ENCODE results near the gene SLC2A13. TPM values are rescaled to one million over a fixed set of nuclear protein-coding genes. Genes with fewer than 3 reads are reported as not detected.
"Not testable (repeated sequence)": the region's sequence is repeated elsewhere in the genome, so short reads cannot be mapped to it uniquely, and the experiment has no call there.

The SLC2A13 gene
- polyA plus RNA-seq, 4 donors, result 1.1 to 28.5 (median 3.0) TPM

- no peaks in the 10 kb centered on the region for H3K4me1 ChIP-seq (ENCODE audit: control insufficient read depth in 3 of 3, insufficient read depth in 2 of 3, low read depth in 1 of 3, low read length in 2 of 3)
These were observed 239.7 kb downstream of the SLC2A13 start for GRCh38 chr12:39866135-39866534.

GRCh38 chr12:39860695-39861094 is 245.2 kb downstream of the SLC2A13 start:
- no peaks in the 10 kb centered on the region for H3K27me3 ChIP-seq (ENCODE audit: control insufficient read depth in 3 of 3, insufficient read depth in 3 of 3, low read length in 3 of 3)
- WGBS, 3 donors, result 82 to 84% (median 83%) methylated on average over 2 of the region's 2 CpGs
- no peaks in the 10 kb centered on the region for H3K4me1 ChIP-seq (ENCODE audit: control insufficient read depth in 3 of 3, insufficient read depth in 2 of 3, low read depth in 1 of 3, low read length in 2 of 3)
- H3K36me3 ChIP-seq (ENCODE audit: control insufficient read depth in 3 of 3, insufficient read depth in 2 of 3, low read depth in 1 of 3, low read length in 3 of 3), result no peaks in the 10 kb centered on the region
- H3K27ac ChIP-seq (ENCODE audit: low read depth in 1 of 3, low read length in 2 of 3), result no peak overlapping the region
- H3K4me3 ChIP-seq (ENCODE audit: low read depth in 1 of 3, low read length in 3 of 3), result no peak overlapping the region
- DNase-seq, result no peak
- FAIRE-seq, result no peak
- H3K9me3 ChIP-seq (ENCODE audit: control insufficient read depth in 2 of 2, insufficient read depth in 1 of 2, low read depth in 1 of 2, low read length in 1 of 2), result no peaks in the 10 kb centered on the region

More at GRCh38 chr12:39866135-39866534, 239.7 kb downstream of the SLC2A13 start:
- Histone ChIP-seq H3K36me3 (ENCODE audit: control insufficient read depth in 3 of 3, insufficient read depth in 2 of 3, low read depth in 1 of 3, low read length in 3 of 3) (peaks cover 0 to 3% (median 2%) of the 10 kb centered on the region in 3 donors), H3K27me3 (ENCODE audit: control insufficient read depth in 3 of 3, insufficient read depth in 3 of 3, low read length in 3 of 3) (no peaks in the 10 kb centered on the region), H3K9me3 (ENCODE audit: control insufficient read depth in 2 of 2, insufficient read depth in 1 of 2, low read depth in 1 of 2, low read length in 1 of 2) (no peaks in the 10 kb centered on the region), H3K4me3 (ENCODE audit: low read depth in 1 of 3, low read length in 3 of 3) (no peak overlapping the region), H3K27ac (ENCODE audit: low read depth in 1 of 3, low read length in 2 of 3) (no peak overlapping the region)
- FAIRE-seq (no peak), DNase-seq (no peak)
- 95 to 99% (median 99%) methylated on average over 6 of the region's 6 CpGs for WGBS, 3 donors

GRCh38 chr12:39853003-39853402 is 252.9 kb downstream of the SLC2A13 start:
- Histone ChIP-seq H3K4me3 (ENCODE audit: low read depth in 1 of 3, low read length in 3 of 3) (no peak overlapping the region), H3K4me1 (ENCODE audit: control insufficient read depth in 3 of 3, insufficient read depth in 2 of 3, low read depth in 1 of 3, low read length in 2 of 3) (no peaks in the 10 kb centered on the region), H3K9me3 (ENCODE audit: control insufficient read depth in 2 of 2, insufficient read depth in 1 of 2, low read depth in 1 of 2, low read length in 1 of 2) (no peaks in the 10 kb centered on the region), H3K27me3 (ENCODE audit: control insufficient read depth in 3 of 3, insufficient read depth in 3 of 3, low read length in 3 of 3) (no peaks in the 10 kb centered on the region), H3K36me3 (ENCODE audit: control insufficient read depth in 3 of 3, insufficient read depth in 2 of 3, low read depth in 1 of 3, low read length in 3 of 3) (peaks cover 0 to 3% (median 0%) of the 10 kb centered on the region in 3 donors), H3K27ac (ENCODE audit: low read depth in 1 of 3, low read length in 2 of 3) (no peak overlapping the region)
- no peak for FAIRE-seq
- WGBS, 3 donors, result 86 to 94% (median 90%) methylated on average over 2 of the region's 2 CpGs
- DNase-seq, result no peak

GRCh38 chr12:39852346-39852745 is 253.5 kb downstream of the SLC2A13 start:
- no peaks in the 10 kb centered on the region for H3K4me1 ChIP-seq (ENCODE audit: control insufficient read depth in 3 of 3, insufficient read depth in 2 of 3, low read depth in 1 of 3, low read length in 2 of 3)

DNA sequence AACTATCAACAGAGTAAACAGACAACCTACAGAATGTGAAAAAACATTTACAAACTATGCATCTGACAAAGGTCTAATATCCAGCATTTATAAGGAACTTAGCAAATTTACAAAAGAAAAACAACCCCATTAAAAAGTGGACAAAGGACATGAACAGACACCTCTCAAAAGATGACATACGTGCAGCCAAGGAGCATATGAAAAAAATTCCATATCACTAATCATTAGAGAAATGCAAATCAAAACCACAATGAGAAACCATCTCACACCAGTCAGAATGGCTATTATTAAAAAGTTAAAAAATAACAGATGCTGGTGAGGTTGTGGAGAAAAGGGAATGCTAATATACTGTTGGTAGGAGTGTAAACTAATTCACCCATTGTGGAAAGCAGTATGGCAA is 257.7 kb downstream of the SLC2A13 start:
- not testable (repeated sequence) for FAIRE-seq

More at GRCh38 chr12:39852346-39852745, 253.5 kb downstream of the SLC2A13 start:
- H3K4me3 ChIP-seq (ENCODE audit: low read depth in 1 of 3, low read length in 3 of 3), result no peak overlapping the region
- H3K9me3 ChIP-seq (ENCODE audit: control insufficient read depth in 2 of 2, insufficient read depth in 1 of 2, low read depth in 1 of 2, low read length in 1 of 2), result no peaks in the 10 kb centered on the region
- H3K27ac ChIP-seq (ENCODE audit: low read depth in 1 of 3, low read length in 2 of 3), result no peak overlapping the region
- H3K27me3 ChIP-seq (ENCODE audit: control insufficient read depth in 3 of 3, insufficient read depth in 3 of 3, low read length in 3 of 3), result no peaks in the 10 kb centered on the region
- FAIRE-seq (no peak), DNase-seq (no peak)
- H3K36me3 ChIP-seq (ENCODE audit: control insufficient read depth in 3 of 3, insufficient read depth in 2 of 3, low read depth in 1 of 3, low read length in 3 of 3), result peaks cover 0 to 3% (median 0%) of the 10 kb centered on the region in 3 donors
- WGBS, 3 donors, result 90 to 100% (median 93%) methylated on average over 1 of the region's 1 CpG

DNA sequence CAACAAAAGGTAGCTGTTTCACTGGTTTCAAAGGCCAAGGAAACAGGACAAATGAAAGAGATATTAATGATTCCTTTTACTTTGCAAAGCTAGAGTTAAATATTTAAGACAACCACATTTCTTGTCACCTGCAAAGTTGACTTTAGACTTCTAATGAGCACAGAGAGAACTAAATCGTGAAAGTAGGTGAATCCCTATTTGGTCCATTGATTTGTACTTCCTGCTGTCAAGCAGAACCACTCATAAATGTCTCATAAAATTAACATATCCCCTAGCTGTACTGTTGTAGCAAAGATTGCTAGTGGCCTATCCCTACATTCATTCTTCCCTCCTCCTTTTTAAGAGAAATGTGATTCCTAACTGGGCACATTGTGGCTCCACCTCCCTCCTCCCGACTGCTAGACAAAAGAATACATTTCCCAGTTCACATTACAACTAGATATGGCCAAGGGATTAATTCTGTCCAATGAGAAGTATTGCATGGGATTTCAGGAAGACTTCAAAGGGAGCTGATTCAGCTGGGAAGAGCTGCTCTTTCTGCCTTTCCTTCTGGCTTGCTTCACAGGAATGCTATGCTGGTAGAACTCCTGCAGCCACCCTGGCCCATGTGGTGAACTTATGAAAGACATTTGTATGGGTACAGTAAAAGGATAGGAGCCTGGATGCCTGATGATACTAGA is 258.8 kb downstream of the SLC2A13 start:
- Histone ChIP-seq H3K27ac (ENCODE audit: low read depth in 1 of 3, low read length in 2 of 3) (no peak overlapping the region), H3K36me3 (ENCODE audit: control insufficient read depth in 3 of 3, insufficient read depth in 2 of 3, low read depth in 1 of 3, low read length in 3 of 3) (no peaks in the 10 kb centered on the region), H3K9me3 (ENCODE audit: control insufficient read depth in 2 of 2, insufficient read depth in 1 of 2, low read depth in 1 of 2, low read length in 1 of 2) (no peaks in the 10 kb centered on the region), H3K4me1 (ENCODE audit: control insufficient read depth in 3 of 3, insufficient read depth in 2 of 3, low read depth in 1 of 3, low read length in 2 of 3) (no peaks in the 10 kb centered on the region), H3K27me3 (ENCODE audit: control insufficient read depth in 3 of 3, insufficient read depth in 3 of 3, low read length in 3 of 3) (no peaks in the 10 kb centered on the region), H3K4me3 (ENCODE audit: low read depth in 1 of 3, low read length in 3 of 3) (no peak overlapping the region)
- FAIRE-seq, result no peak
- WGBS, 3 donors, result 69 to 80% (median 73%) methylated on average over 2 of the region's 2 CpGs
- no peak for DNase-seq

More for the DNA sequence above, 257.7 kb downstream of the SLC2A13 start:
- H3K27ac ChIP-seq (ENCODE audit: low read depth in 1 of 3, low read length in 2 of 3); H3K4me1 ChIP-seq (ENCODE audit: control insufficient read depth in 3 of 3, insufficient read depth in 2 of 3, low read depth in 1 of 3, low read length in 2 of 3); H3K9me3 ChIP-seq (ENCODE audit: control insufficient read depth in 2 of 2, insufficient read depth in 1 of 2, low read depth in 1 of 2, low read length in 1 of 2); H3K4me3 ChIP-seq (ENCODE audit: low read depth in 1 of 3, low read length in 3 of 3); H3K36me3 ChIP-seq (ENCODE audit: control insufficient read depth in 3 of 3, insufficient read depth in 2 of 3, low read depth in 1 of 3, low read length in 3 of 3); DNase-seq; H3K27me3 ChIP-seq (ENCODE audit: control insufficient read depth in 3 of 3, insufficient read depth in 3 of 3, low read length in 3 of 3): not testable (repeated sequence)
- WGBS, 3 donors, result 90 to 95% (median 94%) methylated on average over 1 of the region's 1 CpG

GRCh38 chr12:39846304-39846703 is 259.6 kb downstream of the SLC2A13 start:
- FAIRE-seq (no peak), DNase-seq (no peak)
- Histone ChIP-seq H3K4me3 (ENCODE audit: low read depth in 1 of 3, low read length in 3 of 3) (no peak overlapping the region), H3K27me3 (ENCODE audit: control insufficient read depth in 3 of 3, insufficient read depth in 3 of 3, low read length in 3 of 3) (no peaks in the 10 kb centered on the region), H3K9me3 (ENCODE audit: control insufficient read depth in 2 of 2, insufficient read depth in 1 of 2, low read depth in 1 of 2, low read length in 1 of 2) (no peaks in the 10 kb centered on the region), H3K27ac (ENCODE audit: low read depth in 1 of 3, low read length in 2 of 3) (no peak overlapping the region), H3K36me3 (ENCODE audit: control insufficient read depth in 3 of 3, insufficient read depth in 2 of 3, low read depth in 1 of 3, low read length in 3 of 3) (no peaks in the 10 kb centered on the region), H3K4me1 (ENCODE audit: control insufficient read depth in 3 of 3, insufficient read depth in 2 of 3, low read depth in 1 of 3, low read length in 2 of 3) (no peaks in the 10 kb centered on the region)
- 88 to 93% (median 90%) methylated on average over 2 of the region's 2 CpGs for WGBS, 3 donors

DNA sequence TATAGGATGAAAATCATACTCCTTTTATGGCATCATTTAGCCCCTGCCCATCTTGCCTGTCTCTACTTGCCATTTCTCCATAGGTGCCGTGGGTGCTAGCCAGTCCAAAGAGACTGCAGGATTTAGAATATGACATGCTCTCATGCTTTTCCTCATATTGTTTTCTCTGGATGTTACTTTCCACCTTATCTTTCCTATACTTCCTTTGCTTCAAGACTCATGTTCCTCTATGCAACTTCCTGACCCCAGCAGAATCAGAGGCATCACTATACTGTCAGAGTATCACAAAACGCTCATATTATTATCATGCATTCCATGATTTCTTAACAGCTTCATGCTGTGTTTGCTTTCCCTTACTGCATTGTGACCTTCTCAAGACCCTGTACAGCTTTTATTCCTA is 265.5 kb downstream of the SLC2A13 start:
- Histone ChIP-seq H3K4me1 (ENCODE audit: control insufficient read depth in 3 of 3, insufficient read depth in 2 of 3, low read depth in 1 of 3, low read length in 2 of 3) (no peaks in the 10 kb centered on the region), H3K9me3 (ENCODE audit: control insufficient read depth in 2 of 2, insufficient read depth in 1 of 2, low read depth in 1 of 2, low read length in 1 of 2) (peaks cover 0 to 5% of the 10 kb centered on the region in 2 donors), H3K4me3 (ENCODE audit: low read depth in 1 of 3, low read length in 3 of 3) (no peak overlapping the region), H3K27ac (ENCODE audit: low read depth in 1 of 3, low read length in 2 of 3) (no peak overlapping the region), H3K27me3 (ENCODE audit: control insufficient read depth in 3 of 3, insufficient read depth in 3 of 3, low read length in 3 of 3) (no peaks in the 10 kb centered on the region), H3K36me3 (ENCODE audit: control insufficient read depth in 3 of 3, insufficient read depth in 2 of 3, low read depth in 1 of 3, low read length in 3 of 3) (peaks cover 0 to 2% (median 0%) of the 10 kb centered on the region in 3 donors)
- DNase-seq (no peak), FAIRE-seq (no peak)
- 92 to 97% (median 93%) methylated on average over 2 of the region's 2 CpGs for WGBS, 3 donors

DNA sequence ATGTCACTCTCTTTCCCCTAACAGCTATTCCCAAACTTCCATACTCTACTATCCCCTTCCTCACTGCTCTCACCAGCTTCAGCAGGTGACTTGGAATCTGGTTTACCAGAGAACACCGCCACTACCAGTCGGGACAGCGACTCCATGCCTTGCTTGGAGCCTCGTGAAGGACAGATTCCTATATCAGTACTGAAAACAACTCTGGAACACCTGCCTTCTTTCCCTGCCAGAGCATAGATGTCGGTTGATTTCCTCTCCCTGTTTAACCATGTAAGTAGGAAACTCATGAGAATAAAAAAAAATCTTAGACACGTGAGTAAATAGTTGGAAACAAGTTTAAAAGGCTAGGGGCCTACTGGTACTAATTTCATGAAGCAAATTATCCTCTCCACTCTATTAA is 266.8 kb downstream of the SLC2A13 start:
- Histone ChIP-seq H3K4me1 (ENCODE audit: control insufficient read depth in 3 of 3, insufficient read depth in 2 of 3, low read depth in 1 of 3, low read length in 2 of 3) (no peaks in the 10 kb centered on the region), H3K9me3 (ENCODE audit: control insufficient read depth in 2 of 2, insufficient read depth in 1 of 2, low read depth in 1 of 2, low read length in 1 of 2) (peaks cover 0 to 5% of the 10 kb centered on the region in 2 donors), H3K4me3 (ENCODE audit: low read depth in 1 of 3, low read length in 3 of 3) (no peak overlapping the region), H3K36me3 (ENCODE audit: control insufficient read depth in 3 of 3, insufficient read depth in 2 of 3, low read depth in 1 of 3, low read length in 3 of 3) (peaks cover 0 to 2% (median 0%) of the 10 kb centered on the region in 3 donors), H3K27me3 (ENCODE audit: control insufficient read depth in 3 of 3, insufficient read depth in 3 of 3, low read length in 3 of 3) (no peaks in the 10 kb centered on the region), H3K27ac (ENCODE audit: low read depth in 1 of 3, low read length in 2 of 3) (no peak overlapping the region)
- WGBS, 3 donors, result 92 to 94% (median 93%) methylated on average over 6 of the region's 6 CpGs
- DNase-seq (no peak), FAIRE-seq (no peak)
